ENCODE measurements around the gene LRIG1.

DNA sequence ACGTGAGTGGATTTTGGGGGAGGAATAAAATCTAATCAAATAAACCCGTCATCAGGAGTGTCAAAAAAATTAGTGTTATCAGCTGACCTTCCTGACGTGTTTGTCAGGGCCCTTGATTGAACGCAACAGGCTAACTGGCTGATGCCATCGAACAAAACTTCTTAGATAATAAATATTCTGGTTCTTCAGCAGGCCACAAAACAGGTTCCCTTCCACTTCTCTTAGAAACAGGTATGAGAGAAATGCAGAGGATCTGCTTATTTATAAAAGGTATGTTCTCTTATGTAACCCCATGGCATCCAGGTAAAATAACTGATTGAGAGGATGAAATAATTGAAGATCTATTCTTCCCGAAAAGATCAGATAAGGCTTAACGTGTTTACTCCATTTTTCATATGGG is 7.6 kb upstream of the LRIG1 start:
- TF ChIP-seq, protein P1, sequence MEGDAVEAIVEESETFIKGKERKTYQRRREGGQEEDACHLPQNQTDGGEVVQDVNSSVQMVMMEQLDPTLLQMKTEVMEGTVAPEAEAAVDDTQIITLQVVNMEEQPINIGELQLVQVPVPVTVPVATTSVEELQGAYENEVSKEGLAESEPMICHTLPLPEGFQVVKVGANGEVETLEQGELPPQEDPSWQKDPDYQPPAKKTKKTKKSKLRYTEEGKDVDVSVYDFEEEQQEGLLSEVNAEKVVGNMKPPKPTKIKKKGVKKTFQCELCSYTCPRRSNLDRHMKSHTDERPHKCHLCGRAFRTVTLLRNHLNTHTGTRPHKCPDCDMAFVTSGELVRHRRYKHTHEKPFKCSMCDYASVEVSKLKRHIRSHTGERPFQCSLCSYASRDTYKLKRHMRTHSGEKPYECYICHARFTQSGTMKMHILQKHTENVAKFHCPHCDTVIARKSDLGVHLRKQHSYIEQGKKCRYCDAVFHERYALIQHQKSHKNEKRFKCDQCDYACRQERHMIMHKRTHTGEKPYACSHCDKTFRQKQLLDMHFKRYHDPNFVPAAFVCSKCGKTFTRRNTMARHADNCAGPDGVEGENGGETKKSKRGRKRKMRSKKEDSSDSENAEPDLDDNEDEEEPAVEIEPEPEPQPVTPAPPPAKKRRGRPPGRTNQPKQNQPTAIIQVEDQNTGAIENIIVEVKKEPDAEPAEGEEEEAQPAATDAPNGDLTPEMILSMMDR (conservative IDR thresholded peaks at IDR 0.05; ENCODE audit: low read depth, low read length) = no peak
- TF ChIP-seq EZH2phosphoT487 (IDR thresholded peaks at IDR 0.05; ENCODE audit: borderline replicate concordance, low read length) = no peak

Data from PC-3 (cell line).